HEK293T (cell line): Measurements from ENCODE around the gene FHOD3.

Experiments
- ARNT ChIP-seq: fragments of 450-650 bp; IDR thresholded peaks from 2 replicates; pipeline ENCODE4 v1.6.1; 2017; ENCODE audit warnings: mild to moderate bottlenecking
- BHLHE40 ChIP-seq: fragments of 450-650 bp; IDR thresholded peaks from 2 replicates; pipeline ENCODE4 v1.6.1; 2016; ENCODE audit warnings: mild to moderate bottlenecking, moderate library complexity, borderline replicate concordance
- ELF4 ChIP-seq: fragments of 450-650 bp; IDR thresholded peaks from 2 replicates; pipeline ENCODE4 v1.6.1; 2017; ENCODE audit warnings: antibody characterized with exemption
- FOXA1 ChIP-seq: fragments of 450-650 bp; IDR thresholded peaks from 2 replicates; pipeline ENCODE4 v1.6.1; 2016; ENCODE audit warnings: mild to moderate bottlenecking
- FOXK2 ChIP-seq: fragments of 450-650 bp; IDR thresholded peaks from 2 replicates; pipeline ENCODE4 v1.6.1; 2016; ENCODE audit warnings: mild to moderate bottlenecking
- FOXM1 ChIP-seq: fragments of 450-650 bp; IDR thresholded peaks from 2 replicates; pipeline ENCODE4 v1.6.1; 2017; ENCODE audit warnings: mild to moderate bottlenecking, borderline replicate concordance
- HDGF ChIP-seq: fragments of 450-650 bp; IDR thresholded peaks from 2 replicates; pipeline ENCODE4 v1.6.1; 2017; ENCODE audit warnings: antibody characterized with exemption, borderline replicate concordance
- LEF1 ChIP-seq: fragments of 450-650 bp; IDR thresholded peaks from 2 replicates; pipeline ENCODE4 v1.6.1; 2017; ENCODE audit warnings: mild to moderate bottlenecking, borderline replicate concordance
- NFRKB ChIP-seq: fragments of 450-650 bp; IDR thresholded peaks from 2 replicates; pipeline ENCODE4 v1.6.1; 2016; ENCODE audit warnings: mild to moderate bottlenecking, moderate library complexity
- SP1 ChIP-seq: fragments of 450-650 bp; IDR thresholded peaks from 2 replicates; pipeline ENCODE4 v1.6.1; 2017
- SUZ12 ChIP-seq: fragments of 450-650 bp; IDR thresholded peaks from 2 replicates; pipeline ENCODE4 v1.6.1; 2016; ENCODE audit warnings: mild to moderate bottlenecking
- TARDBP ChIP-seq: fragments of 450-650 bp; IDR thresholded peaks from 2 replicates; pipeline ENCODE4 v1.6.1; 2016
- ZNF384 ChIP-seq: fragments of 450-650 bp; IDR thresholded peaks from 2 replicates; pipeline ENCODE4 v1.6.1; 2016
- TF ChIP-seq, protein P1 (sequence below): fragments of 450-650 bp; IDR thresholded peaks from 2 replicates; pipeline ENCODE4 v1.6.1; 2016

DNA sequence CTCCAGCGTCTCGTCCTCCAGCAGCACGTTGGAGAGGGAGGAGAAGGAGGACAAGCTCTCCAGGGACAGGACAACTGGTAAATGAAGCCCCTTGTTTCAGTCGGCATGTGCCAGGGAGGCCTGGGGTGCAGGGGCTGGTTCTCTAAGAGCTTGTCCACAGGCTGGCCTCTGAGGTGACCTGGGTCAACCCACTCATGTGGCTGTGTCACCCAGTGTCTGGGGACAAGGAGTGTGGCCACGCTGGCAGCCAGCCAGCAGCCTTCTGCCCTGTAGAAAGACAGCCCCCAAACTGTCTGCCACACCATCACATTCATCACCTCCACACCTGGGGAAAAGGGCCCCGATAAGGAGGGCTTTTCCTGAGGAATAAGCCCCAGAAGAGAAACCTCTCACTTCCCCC, 411.8 kb downstream of the FHOD3 start:
- TF ChIP-seq HDGF, result no peak
- TF ChIP-seq SUZ12, result no peak
- TF ChIP-seq, protein P1, sequence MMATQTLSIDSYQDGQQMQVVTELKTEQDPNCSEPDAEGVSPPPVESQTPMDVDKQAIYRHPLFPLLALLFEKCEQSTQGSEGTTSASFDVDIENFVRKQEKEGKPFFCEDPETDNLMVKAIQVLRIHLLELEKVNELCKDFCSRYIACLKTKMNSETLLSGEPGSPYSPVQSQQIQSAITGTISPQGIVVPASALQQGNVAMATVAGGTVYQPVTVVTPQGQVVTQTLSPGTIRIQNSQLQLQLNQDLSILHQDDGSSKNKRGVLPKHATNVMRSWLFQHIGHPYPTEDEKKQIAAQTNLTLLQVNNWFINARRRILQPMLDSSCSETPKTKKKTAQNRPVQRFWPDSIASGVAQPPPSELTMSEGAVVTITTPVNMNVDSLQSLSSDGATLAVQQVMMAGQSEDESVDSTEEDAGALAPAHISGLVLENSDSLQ, result no peak
- TF ChIP-seq SP1, result no peak
- no peak for TF ChIP-seq BHLHE40
- no peak for TF ChIP-seq FOXM1
- TF ChIP-seq NFRKB, result no peak
- no peak for TF ChIP-seq ARNT
- no peak for TF ChIP-seq TARDBP
- TF ChIP-seq ELF4, result no peak
- TF ChIP-seq LEF1, result no peak
- no peak for TF ChIP-seq FOXK2
- TF ChIP-seq FOXA1, result no peak
- no peak for TF ChIP-seq ZNF384
